GM21619 (cell line): Measurements from ENCODE around the gene GDNF.

Experiments used
- ATAC-seq: cut with Tn5 transposase; IDR thresholded peaks from one replicate; pipeline ENCODE4 v1.9.1; 2021; ENCODE audit not compliant: unreplicated experiment

GDNF gene

DNA sequence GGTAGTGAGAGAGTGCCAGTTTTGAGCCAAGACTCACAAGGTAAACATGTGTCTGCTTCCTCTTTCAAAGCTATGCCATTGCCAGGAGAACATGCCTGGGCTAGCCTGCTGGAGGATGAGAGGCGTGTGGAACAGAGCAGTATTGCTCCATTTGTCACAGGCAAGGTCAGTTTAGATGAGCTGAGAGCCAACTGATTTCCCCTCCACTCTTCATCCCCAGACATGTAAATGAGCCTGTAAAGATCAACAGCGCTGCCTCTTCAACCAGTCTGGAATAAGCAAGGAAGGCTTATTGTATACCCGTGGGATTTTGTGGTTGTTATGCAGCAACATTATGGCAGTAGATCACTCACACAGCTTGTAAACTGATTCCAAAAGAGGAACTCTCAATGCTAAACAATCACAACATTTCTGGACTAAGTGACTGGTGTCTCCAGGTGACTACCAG is 8.2 kb upstream of the GDNF start:
- ATAC-seq = no peak

DNA sequence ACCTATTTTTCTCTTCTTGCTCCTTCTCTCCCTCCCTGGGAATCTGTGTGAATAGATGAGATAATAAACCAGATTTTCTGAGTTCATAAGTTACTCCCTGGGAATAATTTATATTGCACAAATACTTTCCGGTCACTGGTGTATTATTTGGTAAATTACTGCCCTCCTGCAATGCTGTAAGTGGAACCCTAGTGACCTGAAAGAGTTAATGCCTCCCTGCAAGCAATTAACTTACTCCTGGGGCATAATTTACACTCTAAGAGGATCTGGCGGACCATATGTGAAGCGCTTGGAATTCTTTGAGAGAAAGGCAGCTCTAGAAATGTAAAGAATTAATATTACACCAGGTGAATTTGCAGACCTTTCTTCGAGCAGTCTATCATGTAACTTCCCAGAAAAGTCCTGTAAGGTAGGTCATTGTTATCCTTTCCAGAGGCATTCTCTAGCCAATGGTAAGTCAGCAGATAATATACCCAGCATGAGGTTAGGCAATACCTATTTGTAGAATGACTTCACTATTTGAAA is 7.0 kb upstream of the GDNF start:
- no peak for ATAC-seq

DNA sequence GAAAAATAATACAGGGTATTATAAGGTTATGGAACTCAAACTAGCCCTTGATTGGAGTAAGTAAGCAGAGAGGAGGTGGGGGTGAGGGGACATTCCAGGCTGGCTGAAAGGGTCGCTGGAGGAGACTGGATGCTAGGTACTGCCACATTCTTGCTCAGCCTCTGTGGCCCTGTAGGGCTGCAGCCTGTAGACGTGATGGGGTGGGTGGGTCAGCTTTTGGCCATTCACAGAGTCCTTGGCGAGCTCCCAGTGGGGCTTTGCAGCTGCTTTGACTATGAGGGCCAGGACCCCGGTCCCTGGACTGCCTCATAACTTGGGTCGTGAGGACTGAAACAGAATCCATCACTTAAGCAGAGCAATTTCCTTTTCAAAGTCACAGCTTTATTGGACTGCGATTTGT is 4.2 kb upstream of the GDNF start:
- ATAC-seq = no peak

DNA sequence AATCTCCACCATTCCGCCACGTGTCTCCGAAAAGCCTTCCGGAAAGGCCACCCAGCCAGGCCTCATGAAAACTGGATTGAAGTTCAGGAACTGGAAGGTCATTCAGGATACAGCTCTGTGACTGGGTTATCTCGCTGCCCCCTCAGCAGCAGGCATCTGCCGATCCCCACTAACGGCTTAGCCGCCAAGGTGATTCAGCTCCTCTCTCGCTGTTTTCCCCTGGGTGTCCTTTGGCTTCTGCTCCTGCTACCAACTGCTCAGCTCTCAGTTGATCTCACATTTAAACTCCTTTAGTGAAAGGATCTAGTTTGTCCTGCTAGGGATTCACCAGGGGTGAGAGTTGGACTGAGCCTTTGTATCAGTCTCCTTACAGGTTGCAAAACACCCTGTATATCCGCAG is 2.2 kb upstream of the GDNF start:
- no peak for ATAC-seq

DNA sequence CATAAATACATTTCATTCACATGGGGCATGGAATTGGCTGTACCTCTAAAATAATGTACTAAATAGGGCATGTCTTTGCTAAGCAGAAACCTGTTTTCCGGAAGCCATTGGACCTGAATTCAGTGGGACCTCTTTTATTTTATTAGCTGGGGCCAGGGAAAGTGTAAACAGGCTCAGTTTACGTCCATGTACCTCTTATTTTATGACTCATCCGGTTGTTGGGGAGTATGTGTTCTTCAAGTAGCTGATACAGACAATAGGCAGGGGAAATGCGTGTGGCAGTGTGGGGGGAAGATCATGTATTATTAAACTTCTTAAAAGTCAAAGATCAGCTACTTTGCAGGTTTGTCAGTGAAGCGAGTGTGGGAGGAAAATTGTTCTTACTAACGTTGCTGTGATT is 1.4 kb upstream of the GDNF start:
- ATAC-seq = no peak

DNA sequence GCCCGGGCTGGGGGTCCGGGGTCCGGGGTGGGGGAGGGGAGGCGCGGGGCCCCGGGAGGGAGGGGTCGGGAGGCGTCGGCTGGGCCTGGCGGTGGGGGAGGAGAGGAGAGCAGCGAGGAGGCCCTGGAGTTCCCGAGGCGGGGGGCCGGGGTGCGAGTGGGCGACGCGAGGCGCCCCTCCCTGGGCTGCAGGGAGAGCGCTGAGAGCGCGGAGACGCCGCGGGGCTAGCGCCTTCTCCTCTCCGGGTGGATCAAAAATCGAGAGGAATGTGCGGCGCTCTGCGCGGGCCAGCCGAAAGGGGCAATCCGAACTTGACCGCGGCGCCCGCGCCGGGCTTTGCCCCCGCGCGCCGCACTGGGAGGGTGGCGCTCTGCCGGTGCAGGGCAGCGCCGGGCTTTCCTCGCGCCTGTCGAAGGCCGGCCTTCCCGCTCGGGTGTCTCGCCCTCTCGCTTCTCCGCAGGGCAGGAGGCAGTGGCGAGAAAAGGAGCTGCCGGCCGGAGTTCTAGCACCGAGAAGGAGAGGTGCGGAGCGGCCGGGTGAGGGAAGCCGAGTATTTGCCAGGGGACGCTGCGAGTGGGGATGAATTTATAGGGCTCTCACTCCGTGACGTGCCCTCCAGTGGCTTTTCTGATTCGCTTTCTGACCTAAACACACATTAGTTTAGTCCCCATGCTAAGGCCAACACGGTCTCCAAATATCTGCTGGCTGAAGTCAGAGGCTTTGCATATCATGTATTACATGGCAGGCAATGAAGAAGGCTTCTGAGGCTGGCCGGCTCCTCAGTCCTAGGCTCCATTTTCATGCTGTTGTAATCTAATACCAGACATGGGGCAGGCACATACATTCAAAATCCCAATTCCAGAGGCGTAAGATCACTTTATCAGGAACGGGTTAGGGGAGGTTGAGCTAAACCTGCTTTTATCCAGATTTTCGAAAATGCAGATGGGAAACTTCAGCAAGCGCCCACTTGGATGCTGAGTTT is 503 bp upstream of the GDNF start:
- no peak for ATAC-seq

DNA sequence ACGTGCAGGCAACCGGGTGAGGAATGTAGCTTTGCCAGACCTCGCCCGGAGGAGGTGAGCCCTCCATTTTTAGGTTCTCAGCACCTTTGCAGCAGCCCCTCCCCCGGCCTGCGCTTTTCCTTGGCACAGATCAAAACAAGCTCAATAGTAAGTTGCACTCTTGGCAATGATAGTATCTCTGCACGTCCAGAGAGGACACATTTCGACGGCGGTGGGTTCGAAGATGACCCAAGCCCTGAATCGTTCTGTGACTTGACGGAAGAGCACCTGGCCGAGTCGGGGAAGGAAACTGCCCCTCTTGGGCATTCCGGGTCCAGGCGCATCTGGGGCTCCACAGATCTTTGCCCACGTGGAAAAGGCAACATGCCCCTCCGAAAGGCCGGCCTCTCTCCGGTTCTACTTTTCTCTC is 904 bp downstream of the GDNF start:
- ATAC-seq = no peak

DNA sequence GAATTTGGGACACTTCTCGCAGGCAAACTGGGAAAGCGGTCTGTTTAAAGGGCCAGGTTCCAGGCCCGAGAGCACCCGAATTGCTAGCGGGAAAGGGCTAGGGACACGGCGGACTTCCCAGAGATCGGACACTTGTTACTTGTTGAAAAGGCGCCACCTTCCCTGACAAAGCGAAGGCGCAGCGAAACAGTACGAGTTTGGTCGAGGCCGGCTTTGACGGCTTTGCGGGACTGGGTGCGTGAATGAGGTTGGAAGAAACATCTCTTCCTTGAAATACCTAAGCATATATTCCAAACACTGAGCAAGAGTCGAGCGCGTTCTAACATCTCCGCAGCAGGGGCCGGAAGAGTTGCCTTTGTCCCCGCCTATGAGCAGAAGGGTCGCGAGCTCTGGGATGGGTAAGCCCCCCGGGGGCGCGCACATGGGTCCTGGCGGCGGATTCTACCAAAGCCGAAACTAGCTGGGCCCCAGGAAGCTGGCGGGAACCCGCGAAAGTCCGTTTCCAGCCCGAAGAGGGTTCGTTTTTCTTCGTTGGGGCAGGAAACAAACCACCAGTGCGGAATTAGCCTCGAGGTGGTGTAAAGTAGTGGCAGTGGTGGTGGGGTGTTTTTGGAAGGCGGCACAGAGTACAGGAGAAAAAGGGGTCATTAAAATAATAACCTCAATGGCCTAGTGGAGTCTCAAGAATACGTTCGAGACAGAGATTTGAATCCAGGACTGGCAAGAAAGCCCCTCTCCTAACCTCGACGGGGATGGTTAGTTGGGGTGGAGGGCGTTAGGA is 1.5 kb downstream of the GDNF start:
- ATAC-seq = no peak

DNA sequence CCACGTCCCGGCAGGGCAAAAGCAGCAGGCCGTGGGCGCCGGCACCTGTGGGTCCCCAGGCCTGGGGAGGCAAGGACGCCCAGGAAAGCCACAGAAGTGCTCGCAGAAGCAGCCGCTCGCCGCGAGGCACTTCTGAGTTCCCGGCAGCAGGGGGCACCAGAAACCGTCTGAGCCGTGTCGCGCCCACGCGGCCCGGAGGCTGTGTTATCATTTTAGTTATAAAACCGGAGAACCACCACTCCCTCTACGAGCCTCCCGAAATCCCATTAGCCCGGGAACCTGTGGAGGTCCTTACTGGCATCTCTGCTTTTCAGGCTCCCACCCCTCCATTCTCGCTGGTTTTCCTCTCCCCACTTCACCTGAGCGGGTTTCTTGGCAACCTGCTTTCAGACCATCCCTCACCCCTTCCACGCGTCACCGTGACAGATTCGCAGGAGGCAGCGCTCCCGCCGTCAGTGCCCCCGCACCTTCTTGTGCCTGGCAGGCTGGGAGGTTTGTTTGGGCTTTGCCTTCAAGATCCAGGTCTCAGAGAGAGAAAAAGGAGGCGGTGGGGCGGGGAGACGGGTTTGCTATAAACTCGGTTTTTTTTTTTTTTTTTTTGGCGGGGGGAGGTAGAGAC is 2.3 kb downstream of the GDNF start:
- ATAC-seq = peak; percentile 74

DNA sequence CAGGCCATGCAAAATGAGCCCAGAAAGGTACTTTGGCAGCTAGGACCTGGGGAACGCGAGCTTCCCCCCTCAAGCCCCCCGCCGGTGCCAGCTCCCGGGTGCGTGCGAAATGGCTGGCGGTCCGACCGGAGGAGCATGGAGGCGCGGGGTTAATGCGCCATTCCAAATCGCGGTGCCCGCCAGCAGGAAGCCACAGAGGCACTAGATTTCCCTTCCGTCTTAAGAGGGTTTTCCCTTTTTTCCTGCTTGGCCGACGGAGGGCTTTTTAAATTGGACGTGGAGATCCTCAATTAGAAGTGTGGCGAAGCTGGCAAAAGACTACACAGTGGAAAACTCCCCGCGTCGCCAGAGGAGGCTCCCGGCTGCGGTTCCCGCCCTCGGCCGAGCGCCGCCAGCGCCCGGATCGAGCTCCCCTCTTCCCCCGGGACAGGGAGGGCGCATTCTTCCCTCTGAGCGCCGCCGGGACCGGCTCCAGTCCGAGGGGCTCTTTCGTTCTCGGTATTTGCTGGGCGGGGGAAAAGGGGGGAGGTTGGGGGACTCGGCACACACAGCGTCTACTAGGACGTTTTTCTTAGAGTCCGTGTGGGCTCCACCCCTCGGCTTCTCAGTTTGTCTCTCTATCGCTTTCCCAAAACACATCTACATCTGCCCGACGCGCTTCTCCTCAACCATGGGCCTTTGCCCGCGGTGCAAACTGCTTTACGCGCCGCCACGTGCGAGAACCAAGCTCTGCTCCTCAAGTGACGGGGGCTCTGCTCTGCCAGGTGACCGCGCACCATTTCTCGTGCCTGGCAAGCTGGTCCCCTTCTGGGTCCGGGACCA is 3.0 kb downstream of the GDNF start:
- ATAC-seq = no peak

DNA sequence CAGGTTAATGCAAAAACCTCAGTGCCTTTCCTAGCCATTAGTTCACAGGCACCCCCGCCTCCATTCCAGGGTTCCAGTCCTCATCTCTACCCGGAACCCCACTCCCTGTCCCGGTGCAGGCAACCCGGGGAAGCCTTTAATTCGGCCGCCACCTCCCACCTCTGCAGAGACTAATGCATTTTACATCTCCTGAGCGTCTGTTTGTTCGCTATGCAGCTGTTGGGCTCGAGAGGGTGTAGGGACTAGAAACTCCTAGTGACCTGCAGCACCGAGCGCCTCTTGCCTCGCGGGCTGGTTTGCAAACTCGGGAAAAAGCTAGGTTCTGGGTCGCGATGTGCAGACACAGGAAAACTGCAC is 3.6 kb downstream of the GDNF start:
- ATAC-seq = no peak

DNA sequence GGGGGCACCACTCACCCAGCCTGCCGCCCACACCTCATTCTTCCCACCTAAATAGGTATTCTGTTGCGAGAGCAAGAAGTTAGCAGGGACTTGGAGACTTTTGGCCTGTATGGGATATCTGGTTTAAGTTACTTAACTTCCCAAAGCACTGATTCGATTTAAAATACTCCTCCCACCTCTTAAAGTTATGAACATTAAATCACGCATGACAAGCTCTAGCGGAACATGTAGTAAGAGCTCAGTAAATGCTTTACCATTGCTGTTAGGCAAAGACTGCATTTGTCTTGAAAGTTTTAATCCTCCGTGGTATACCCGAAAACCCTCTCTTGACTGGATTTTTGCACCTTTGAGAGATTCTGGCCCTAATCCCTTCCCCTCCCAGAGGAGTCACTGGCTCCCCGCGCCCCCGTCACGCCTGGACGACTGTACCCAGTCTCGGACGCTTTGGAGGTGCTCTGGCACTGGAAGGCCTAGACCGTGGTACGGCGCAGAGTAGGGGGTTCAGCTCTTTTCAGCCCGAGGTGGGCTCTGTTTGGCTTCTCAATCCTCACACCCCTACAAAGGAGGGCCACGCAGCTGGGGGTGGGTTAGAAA is 4.4 kb downstream of the GDNF start:
- ATAC-seq = no peak

DNA sequence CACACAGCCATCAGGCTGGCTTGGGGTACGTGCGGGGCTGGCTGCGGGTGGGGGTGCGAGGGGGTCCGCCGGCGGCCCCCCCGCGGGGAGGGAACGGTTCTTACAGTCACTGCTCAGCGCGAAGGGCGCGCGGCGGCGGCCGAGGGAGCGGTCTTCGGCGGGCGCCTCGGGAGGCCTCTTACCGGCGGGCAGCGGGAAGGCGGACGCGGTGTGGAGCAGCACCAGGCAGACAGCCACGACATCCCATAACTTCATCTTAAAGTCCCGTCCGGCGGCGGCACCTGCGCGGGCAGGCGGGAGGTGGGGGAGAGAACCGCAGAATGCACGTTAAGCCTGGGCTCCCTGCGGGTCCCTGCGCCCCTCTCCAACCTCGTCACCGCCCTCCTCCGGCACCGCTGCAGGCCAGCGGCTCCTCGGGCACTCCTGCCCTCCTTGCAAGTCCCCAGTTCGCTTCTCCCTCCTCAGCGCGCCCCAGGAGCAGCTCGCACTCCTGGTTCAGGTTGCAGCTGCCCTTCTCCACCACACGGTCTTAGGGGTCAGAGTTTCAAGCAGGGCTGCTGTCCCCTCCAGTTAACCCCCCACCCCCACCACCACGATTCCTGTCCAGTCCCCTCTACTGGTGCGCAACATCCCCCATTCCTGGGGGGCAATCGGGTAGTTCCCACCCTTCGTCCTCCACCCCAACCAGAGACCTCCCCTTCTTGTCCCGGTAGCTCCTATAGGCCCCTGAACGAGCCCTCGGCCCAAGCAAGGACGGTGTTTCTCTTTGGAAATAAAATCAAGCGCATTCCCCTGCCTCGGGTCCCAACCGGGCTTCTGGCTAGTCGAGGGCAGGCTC is 5.1 kb downstream of the GDNF start:
- ATAC-seq = no peak

DNA sequence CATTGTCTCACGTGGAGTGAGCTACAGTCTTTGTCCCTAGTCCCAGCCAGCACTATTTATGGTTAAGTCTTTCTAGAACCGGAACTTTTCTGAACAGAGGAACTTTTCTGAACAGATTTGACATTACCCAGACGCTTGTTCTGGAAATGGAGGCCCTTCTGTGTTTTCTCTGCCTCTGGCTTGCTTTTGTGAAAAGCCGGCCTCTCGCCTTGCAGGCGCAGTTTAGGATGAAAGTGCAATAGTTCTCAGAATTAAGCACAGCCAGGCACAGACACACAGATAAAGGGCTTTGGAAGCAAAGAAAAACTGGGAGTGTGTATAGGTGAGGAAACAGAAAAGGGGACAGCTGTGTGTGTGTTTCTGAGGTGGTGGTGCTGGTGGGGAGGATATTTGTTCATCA is 5.9 kb downstream of the GDNF start:
- no peak for ATAC-seq

DNA sequence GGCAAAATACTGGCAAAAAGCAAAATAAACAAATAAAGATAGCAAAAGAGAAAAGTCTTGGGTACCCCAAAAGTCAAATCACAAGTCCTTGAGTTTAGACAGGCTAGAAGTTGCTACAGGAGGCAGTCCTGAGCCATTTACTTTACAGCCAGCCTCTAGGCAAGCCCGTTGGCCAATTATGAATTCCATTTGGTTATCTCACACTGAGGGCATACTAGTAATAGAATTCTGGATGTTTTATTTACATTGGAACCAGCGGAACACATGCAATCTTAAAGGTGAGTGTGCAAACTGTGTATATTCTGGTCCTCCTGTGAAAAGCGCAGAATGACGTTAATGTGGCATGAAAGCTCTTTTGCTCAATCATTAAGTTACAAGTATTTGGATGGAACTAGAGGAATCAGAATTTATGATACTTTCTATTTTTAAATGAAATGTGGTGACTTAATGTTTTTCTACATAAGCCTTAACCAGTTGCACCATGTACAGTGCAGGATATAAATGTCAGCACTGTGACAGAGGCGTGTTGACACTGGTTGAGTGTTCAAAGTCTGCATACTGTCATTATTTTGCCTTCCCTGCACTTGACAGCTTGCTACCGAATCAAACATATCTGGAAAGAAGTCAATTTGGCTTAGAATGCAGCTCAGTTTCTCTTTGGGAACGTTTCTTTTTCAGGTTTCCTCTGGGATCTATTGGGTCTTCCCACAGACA is 7.9 kb downstream of the GDNF start:
- ATAC-seq = no peak

DNA sequence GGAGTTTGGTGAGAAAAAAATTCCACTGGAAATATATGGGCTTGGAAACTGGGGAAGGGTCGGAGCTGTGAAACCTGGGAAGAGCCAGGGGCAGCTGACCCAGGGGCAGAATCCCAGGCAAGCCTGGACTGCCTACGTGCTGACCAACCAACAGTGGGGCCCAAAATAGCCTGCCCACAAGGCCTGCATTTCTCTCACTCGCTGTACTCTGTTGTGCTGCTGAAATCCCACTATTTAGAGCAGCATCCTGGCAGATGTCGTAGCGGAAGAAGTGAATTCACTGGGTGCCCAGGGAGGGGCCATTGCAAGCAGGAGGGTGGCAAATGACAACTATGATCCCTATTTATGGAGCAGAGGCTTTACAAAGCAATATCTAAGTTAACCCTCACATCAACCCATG is 9.5 kb downstream of the GDNF start:
- no peak for ATAC-seq

DNA sequence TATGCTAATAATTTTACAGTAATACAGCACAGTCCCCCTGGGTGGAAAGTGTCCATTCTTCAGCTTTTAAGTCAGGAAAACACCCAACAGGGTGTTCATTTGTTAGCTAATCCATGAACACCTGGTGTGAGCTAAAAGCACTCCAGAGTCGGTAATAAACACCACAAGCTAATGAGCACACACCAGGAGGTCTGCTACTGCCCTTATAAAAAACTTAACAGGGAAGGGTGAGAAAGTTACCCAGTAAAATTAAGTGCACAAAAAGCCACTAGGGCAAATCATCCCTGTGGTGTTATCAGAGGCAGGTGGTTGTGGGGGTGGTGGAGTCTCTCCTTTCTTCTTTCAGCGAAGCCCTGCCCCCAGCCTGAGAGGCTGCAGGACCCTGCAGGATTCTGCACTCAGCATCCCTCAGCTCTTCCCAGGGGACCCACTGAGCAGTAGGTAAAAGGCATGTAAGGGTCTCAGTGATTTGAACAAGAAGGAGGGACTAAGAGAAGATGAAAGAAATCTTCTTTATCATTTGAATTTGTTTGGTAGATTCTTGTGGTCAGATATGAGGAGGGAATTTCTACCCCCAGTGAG is 14.4 kb downstream of the GDNF start:
- no peak for ATAC-seq

DNA sequence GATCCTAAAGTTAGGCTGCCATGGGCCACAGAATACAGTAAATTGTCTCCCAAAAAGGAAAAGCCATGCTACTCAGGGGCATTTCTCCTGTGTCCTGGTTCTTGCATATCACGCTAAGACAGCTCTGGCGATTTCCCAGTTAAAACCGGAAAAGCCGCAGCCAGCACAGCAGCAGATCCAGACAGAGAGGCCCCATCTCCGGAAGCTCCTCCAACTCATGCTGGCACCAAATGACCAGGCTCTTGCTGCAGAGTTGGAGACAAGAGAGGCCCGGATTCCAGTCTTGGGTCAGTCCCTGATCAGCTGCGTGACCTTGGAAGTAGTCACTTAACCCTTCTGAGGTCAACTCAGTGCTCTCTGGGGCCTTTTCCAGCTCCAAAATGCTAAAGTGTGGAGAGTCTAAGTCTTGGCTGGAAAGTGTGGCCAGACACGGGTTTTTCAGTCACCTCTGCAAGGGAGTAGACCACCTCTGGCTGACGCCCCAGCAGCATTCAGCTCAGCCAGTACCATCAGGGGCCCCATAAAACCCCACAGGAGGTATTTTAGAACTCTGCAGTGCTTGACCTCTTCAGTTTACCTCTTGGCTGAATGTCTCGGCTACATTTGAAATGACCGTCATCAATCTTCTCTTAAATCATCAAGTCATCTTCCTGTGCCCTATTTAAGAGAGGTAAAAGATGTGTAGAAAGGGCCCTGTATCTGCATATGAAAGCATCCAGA is 16.2 kb downstream of the GDNF start:
- no peak for ATAC-seq
